ENCODE measurements around the gene MED19. TPM values are rescaled to one million over a fixed set of nuclear protein-coding genes. Genes with fewer than 3 reads are reported as not detected.
"Not testable (repeated sequence)": the region's sequence is repeated elsewhere in the genome, so short reads cannot be mapped to it uniquely, and the experiment has no call there.

MED19 gene
- total and polyA plus RNA-seq, 8 donors = 4.4 to 31.7 (median 16.8) TPM; not detected in 1

GRCh38 chr11:57712256-57713150, 488 bp upstream of the MED19 start, which contains the start of gene TMX2:
Gene TMX2 (plus strand): TSS chr11:57712593. CDS start chr11:57712619, 26 bp downstream.
- TF ChIP-seq POLR2A (IDR thresholded peaks at IDR 0.05) = no peak
- peak; percentile 40 to 83 (median 70) for TF ChIP-seq POLR2AphosphoS5 (IDR thresholded peaks at IDR 0.05)
- H3K36me3 ChIP-seq = peaks cover 0 to 14% (median 6%) of the 10 kb centered on the region in 4 donors
- peak within 1 kb of the TSS; percentile 90 to 100 (median 97) for H3K4me3 ChIP-seq
- peaks cover 17 to 54% (median 47%) of the 10 kb centered on the region in 4 donors for H3K4me1 ChIP-seq
- H3K27me3 ChIP-seq = no peaks in the 10 kb centered on the region
- intact Hi-C loops (cut with DNase I; ENCODE audit: low total_unique reads) = no loop called here
- no peaks in the 10 kb centered on the region for H3K9me3 ChIP-seq
- peak within 1 kb of the TSS; percentile 91 to 94 (median 93) for H3K27ac ChIP-seq
- peak; percentile 93 to 99 for DNase-seq
- WGBS, 5 donors = 0 to 1% (median 1%) methylated on average over 50 to 53 of the region's 53 CpGs

GRCh38 chr11:57709802-57710367, 2.1 kb downstream of the MED19 start:
- DNase-seq = no peak
- TF ChIP-seq EP300 (IDR thresholded peaks at IDR 0.05) = no peak
- no peak for TF ChIP-seq POLR2AphosphoS5 (IDR thresholded peaks at IDR 0.05)
- no peak for TF ChIP-seq POLR2A (IDR thresholded peaks at IDR 0.05)
- no peak for TF ChIP-seq CTCF (IDR thresholded peaks at IDR 0.05)
- intact Hi-C loops (cut with DNase I; ENCODE audit: low total_unique reads) = no loop called here
- Histone ChIP-seq H3K4me3 (no peak overlapping the region), H3K4me1 (peaks cover 17 to 51% (median 44%) of the 10 kb centered on the region in 4 donors), H3K36me3 (peaks cover 5 to 28% (median 16%) of the 10 kb centered on the region in 4 donors), H3K9me3 (no peaks in the 10 kb centered on the region), H3K27me3 (no peaks in the 10 kb centered on the region), H3K27ac (no peak overlapping the region)
- WGBS, 5 donors = 93 to 96% (median 95%) methylated on average over 5 of the region's 5 CpGs

- WGBS, 5 donors = 89 to 93% (median 90%) methylated on average over 8 of the region's 8 CpGs
- H3K9me3 ChIP-seq; H3K27ac ChIP-seq; H3K27me3 ChIP-seq; DNase-seq; intact Hi-C loops (cut with DNase I; ENCODE audit: low total_unique reads); H3K4me3 ChIP-seq: not testable (repeated sequence)
- peaks cover 19 to 73% (median 57%) of the 10 kb centered on the region in 4 donors for H3K36me3 ChIP-seq
- peaks cover 0 to 18% (median 9%) of the 10 kb centered on the region in 4 donors for H3K4me1 ChIP-seq
Measured at GRCh38 chr11:57705432-57705831, 6.6 kb downstream of the MED19 start.

GRCh38 chr11:57704932-57705331, 7.1 kb downstream of the MED19 start:
- Histone ChIP-seq H3K27ac (no peak overlapping the region), H3K4me3 (no peak overlapping the region), H3K36me3 (peaks cover 23 to 78% (median 62%) of the 10 kb centered on the region in 4 donors), H3K9me3 (no peaks in the 10 kb centered on the region), H3K27me3 (no peaks in the 10 kb centered on the region), H3K4me1 (peaks cover 0 to 13% (median 4%) of the 10 kb centered on the region in 4 donors)
- TF ChIP-seq EP300 (IDR thresholded peaks at IDR 0.05) = no peak
- no peak for TF ChIP-seq POLR2A (IDR thresholded peaks at IDR 0.05)
- TF ChIP-seq CTCF (IDR thresholded peaks at IDR 0.05) = no peak
- TF ChIP-seq POLR2AphosphoS5 (IDR thresholded peaks at IDR 0.05) = no peak
- DNase-seq = no peak
- 83 to 90% (median 87%) methylated on average over 6 of the region's 6 CpGs for WGBS, 5 donors
- intact Hi-C loops (cut with DNase I; ENCODE audit: low total_unique reads) = no loop called here

GRCh38 chr11:57703341-57703740, 8.7 kb downstream of the MED19 start:
- intact Hi-C loops (cut with DNase I; ENCODE audit: low total_unique reads) = no loop called here
- Histone ChIP-seq H3K4me1 (peaks cover 0 to 9% (median 0%) of the 10 kb centered on the region in 4 donors), H3K36me3 (peaks cover 37 to 82% (median 74%) of the 10 kb centered on the region in 4 donors), H3K27ac (no peak overlapping the region), H3K4me3 (no peak overlapping the region), H3K27me3 (no peaks in the 10 kb centered on the region), H3K9me3 (no peaks in the 10 kb centered on the region)
- 89 to 95% (median 92%) methylated on average over 4 of the region's 4 CpGs for WGBS, 5 donors
- no peak for TF ChIP-seq CTCF (IDR thresholded peaks at IDR 0.05)
- no peak for TF ChIP-seq POLR2A (IDR thresholded peaks at IDR 0.05)
- TF ChIP-seq POLR2AphosphoS5 (IDR thresholded peaks at IDR 0.05) = no peak
- no peak for TF ChIP-seq EP300 (IDR thresholded peaks at IDR 0.05)
- no peak for DNase-seq
